NCI-H2171 (cell line): ENCODE results near the gene GALNS.
"Not testable (repeated sequence)": the region's sequence is repeated elsewhere in the genome, so short reads cannot be mapped to it uniquely, and the experiment has no call there.

Experiments
- DNase-seq: peaks from one replicate; lab custom pipeline; 2025; lab: John Stamatoyannopoulos, UW

The GALNS gene

DNA sequence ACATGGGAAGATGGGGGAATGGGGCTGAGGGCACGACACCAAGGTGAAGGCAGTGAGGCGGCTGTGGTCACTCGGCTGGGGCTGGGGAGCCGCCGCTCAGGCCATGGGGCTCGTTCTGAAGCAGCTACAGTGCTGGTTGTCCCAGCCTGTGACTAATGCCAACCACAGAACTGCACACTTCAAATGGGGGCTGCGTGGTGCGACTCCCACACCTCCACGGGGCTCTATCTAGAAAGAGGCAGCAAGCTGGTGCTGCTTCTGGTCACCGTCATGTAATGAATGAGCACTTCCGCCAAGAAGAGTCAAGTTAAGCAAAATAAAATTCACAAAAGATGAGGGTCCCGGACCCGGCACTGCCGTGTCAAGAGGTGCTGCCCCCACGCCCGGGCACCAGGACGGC is 20.0 kb downstream of the GALNS start:
- DNase-seq, result no peak

GRCh38 chr16:88835818-88836217 is 20.9 kb downstream of the GALNS start:
- no peak for DNase-seq

DNA sequence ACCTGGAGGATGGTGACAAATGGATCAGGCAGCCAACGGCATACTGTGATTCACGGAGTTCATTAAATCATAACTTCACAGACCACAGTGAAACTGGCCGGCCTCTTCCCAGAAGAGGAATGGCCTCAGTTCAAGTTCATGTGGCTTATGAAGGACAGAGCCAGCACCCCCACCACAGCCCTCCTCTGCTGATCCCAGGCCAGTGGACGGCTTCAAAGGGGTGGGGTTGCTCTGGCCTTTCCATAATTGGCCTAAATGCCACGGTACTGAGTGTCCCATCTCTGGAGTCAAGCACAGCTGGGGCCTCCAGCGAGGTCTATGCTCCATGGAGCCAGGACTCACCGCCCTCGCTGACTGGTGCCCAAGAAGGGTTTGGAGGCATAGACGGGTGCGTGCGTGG is 21.4 kb downstream of the GALNS start:
- DNase-seq, result no peak

GRCh38 chr16:88834670-88835069 is 22.1 kb downstream of the GALNS start:
- no peak for DNase-seq

DNA sequence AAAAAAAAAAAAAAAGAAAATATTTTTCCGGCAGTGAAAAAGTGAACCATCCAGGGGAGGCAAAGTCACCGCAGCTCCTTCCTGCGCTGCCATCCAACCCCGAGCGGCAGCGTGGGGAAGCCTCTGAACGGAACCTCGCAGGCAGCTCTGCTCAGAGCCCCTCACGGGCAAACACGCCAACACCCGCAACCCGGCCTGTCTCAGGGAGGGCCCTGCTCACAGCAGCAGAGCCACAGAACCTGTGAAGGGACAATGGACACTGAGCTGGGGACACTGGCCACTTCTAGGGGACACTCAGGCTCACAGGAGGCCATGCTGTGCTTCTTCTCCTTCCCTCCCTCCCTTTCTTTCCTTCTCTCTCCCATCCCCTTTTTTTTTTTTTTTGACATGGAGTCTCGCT is 23.7 kb downstream of the GALNS start:
- no peak for DNase-seq

DNA sequence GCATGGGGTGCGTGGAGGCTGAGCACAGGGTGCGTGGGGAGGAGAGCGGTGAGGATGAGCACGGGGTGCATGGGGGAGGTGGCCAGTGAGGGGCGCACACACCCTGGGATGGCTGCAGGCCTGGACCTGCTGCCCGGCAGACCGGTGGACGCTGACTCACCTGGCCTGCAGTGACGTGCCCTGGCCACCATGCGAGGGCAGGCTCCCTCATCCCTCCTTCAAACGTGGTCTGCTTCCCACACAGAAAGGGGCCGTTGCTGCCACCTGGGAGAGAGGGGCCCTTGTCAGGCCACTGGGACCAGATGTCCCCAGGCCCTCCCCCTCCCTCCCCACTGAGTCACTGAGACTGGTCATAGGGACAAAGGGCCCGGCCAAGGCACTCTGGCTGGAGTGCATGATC is 24.9 kb downstream of the GALNS start:
- DNase-seq, result no peak

GRCh38 chr16:88830783-88831182 is 26.0 kb downstream of the GALNS start:
- no peak for DNase-seq

DNA sequence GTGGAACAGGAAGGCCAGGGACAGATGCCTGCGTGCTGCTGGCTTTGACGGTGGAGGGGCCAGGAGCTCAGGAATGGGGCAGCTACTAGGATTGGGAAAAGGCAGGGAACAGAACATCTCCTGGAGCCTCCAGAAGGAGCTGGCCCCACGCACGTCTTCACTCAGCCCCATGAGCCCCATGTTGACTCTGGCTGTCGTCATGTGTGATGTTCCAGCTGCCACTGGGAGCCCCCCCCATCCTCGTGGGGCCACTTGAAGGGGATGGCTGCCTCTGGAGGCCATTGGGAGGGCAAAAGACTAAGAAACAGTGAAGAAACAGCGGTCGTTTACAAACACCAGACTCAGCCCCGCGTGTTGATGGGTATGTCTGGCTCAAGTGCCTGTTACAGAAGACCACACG is 26.5 kb downstream of the GALNS start:
- peak; percentile 5 for DNase-seq

DNA sequence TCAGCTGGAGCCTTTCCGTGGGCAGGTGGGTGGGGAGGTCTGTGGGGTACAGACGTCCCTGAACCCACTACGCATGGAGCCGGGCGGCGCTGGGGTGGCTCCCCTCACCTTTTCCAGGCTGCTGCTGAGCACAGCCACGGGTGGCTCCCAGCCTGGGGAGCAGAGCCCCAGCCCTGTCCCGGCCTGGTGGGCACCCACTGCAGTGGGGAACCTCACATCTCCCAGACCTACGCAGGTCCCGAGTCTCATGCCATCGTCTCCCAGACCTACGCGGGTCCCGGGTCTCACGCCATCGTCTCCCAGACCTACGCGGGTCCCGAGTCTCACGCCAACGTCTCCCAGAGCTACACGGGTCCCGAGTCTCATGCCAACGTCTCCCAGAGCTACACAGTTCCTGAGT is 28.0 kb downstream of the GALNS start:
- no peak for DNase-seq

DNA sequence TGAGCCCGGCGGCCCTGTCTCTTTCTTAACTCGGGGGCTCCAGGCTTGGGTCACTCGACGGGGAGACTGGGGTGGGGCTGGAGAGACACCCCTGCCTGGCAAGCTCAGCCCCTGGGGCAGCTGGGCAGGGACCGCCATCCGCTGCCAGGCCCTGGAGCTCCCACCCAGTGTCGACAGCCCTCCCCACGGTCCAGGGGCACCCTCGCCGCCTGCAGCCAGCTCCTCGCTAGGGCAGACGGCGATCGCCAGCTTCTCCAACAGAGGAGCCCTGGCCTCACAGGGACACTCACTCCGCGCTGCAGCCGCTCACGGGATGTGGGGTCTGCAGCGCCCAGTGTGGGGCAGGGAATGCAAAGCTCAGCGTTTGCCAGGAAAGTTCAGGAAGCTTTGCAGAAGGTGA is 29.0 kb downstream of the GALNS start:
- DNase-seq, result no peak

DNA sequence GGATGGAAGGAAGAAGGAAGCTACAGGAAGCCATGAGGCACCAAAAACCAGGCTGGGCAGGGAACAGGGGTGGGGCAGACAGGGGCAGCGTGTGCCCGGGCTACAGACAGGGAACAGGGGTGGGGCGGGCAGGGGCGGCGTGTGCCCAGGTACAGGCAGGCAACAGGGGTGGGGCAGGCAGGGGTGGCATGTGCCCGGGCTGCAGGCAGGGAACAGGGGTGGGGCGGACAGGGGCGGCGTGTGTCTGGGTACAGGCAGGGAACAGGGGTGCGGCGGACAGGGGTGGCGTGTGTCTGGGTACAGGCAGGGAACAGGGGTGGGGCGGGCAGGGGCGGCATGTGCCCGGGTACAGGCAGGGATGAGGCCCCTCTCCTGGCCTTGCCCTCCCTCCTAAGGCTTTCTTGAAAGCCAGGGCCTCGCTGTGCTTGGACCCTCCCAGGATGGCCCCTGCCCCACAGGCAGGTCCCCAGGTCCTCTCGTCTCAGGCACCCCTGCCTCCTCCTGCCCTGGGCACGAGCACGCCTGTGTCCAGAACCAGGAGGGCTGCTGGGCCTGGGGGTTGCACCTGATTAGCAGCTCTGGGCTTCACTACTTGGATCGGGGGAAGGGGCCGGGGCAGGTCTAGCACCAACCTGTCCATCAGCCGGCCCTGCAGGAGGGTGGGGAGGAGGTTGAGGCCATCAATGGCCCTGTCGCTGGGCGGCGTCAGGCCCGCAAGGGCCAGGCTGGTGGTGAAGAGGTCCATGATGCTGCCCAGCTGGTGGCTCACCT is 30.5 kb downstream of the GALNS start:
- DNase-seq, result no peak

GRCh38 chr16:88825146-88825545 is 31.6 kb downstream of the GALNS start:
- DNase-seq, result no peak

DNA sequence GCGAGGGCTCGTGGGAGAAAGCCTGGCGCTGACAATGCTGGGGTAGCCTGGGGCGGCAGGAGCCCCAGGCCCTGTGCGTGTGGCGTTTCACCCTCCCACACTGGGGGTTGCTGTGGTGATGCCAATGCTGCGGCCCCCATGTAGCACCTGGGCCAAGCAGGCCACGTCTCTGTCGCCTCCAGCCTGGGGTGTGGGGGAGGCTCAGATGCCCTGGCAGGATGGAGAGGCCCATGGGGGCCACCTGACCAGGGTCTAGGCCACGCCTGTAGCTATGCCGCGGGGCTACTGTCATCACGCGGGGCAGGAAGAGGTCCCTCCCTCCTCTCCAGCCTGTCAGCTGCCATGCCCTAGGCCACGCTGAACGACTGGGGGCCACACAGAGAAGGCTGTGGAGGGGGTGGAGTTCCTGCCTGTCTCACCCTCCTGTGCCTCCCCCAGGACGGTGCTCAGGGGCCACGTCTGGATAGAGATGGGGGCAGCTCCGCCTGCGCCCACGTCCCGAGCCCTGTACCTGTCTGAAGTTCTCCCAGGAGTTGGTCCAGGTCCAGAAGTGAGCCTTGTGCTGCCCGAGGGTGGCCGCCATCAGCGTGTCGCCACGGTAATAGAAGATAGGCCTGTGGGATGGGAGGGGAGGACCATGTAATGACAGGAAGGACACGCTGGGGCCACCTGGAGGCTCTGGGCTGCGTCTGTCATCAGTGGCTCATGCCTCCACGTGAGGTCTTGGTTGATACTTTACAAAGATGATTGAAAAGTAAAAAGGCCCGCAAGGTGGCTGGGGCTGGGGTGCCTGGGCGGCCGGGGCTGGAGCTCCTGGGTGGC is 32.3 kb downstream of the GALNS start:
- DNase-seq, result no peak

GRCh38 chr16:88823646-88824045 is 33.1 kb downstream of the GALNS start:
- DNase-seq, result not testable (repeated sequence)

DNA sequence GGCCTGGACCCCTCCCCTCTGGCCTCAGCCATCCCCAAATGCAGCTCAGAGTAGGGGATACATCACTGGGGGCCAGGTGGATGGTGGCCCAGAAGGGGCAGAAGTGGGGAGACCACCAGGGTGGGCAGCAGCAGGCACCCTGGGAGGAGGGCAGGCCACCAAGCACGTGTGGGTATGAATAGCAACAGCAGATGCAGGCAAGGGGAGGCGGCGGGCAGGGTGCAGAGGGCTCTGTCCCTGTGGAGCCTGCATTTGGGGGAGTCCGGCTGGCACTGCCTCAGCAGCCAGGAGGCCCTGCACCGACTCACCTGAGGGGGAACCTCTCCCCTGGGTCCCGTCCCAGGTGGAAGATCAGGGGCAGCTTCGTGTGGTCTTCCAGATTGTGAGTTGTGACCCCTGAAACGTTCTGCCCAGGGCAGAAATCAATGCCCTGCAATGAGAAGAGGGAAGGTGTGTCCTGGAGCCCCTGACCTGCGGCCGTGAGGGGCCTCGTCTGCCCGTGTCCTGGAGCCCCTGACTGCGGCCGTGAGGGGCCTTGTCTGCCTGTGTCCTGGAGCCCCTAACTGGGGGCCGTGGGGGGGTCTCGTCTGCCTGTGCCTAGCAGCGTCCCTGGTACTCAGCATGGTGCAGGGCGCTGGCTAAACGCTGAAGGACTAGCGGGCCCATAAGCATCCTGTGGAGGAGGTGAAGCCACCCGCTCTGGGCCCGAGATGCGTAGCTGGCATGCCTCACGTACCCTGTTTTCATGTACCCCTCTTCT is 34.3 kb downstream of the GALNS start:
- no peak for DNase-seq

- no peak for DNase-seq
Observed at GRCh38 chr16:88821168-88821850, 35.4 kb downstream of the GALNS start.

- DNase-seq, result no peak
Observed at GRCh38 chr16:88820385-88821025, 36.2 kb downstream of the GALNS start.

- DNase-seq, result no peak
Observed at GRCh38 chr16:88819126-88819525, 37.6 kb downstream of the GALNS start.

DNA sequence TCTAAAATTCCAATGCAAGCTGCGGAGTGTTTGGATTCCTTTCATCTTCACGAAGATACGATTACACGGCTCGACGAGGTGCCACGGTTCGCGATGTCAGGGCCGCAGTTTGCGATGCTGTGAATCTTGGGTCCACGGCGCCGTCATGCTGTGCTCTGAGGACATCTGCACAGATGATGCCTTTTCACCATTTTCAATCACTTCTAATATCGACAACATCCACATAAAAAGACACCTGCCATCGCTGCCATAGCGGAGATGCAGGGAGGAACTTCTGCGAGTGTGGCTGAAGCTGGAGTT is 38.2 kb downstream of the GALNS start:
- no peak for DNase-seq

DNA sequence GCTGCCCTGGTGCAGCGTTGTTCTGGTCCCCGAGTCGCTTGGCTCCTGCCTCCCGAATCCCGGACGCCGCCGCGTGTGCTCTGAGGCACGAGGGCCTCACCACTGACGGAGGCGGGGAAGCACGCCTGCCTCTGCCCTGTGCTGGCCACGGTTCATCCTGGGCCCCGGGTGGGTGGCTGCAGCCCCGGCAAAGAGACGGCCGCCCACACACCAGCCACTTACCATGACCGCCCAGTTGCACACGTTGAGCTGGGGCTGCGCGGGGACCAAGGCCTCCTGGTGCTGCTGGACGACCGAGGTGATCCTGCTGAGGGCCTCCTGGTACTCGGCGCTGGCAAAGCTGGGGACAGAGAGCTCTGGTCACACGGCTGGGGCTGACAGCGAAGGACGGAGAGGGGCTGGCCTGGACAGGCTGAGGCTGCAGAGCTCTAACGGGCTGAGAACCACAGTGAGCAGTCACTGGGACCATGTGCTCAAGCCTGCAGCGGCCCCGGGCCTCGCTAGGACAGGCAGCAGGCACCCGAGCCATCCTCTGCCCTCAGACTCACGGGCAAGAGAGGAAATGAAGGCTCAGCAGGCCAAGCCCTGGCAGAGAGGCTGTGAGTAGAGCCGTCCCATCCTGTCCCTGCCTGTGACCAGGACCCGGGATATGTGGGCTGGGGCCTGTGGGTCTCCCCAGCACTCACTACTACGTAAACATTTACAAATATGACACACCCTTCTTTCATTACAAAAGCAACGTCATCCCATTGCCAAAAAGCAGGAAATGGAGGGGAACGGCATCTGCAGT is 38.8 kb downstream of the GALNS start:
- no peak for DNase-seq
